Stimulated activated CD8-positive, alpha-beta memory T cell treated with anti-CD3 and anti-CD28 coated beads, Interleukin-7, amount 100 ng/mL, for 4 hours (primary cell): ENCODE measurements around the gene USP4.
"Not testable (repeated sequence)": the region's sequence is repeated elsewhere in the genome, so short reads cannot be mapped to it uniquely, and the experiment has no call there.

Experiments
- DNase-seq, 2 donors: peaks; one replicate each; pipeline ENCODE4 v3.0.0-alpha.2; 2020; ENCODE audit warnings: low read depth in 2 of 2

USP4 gene

DNA sequence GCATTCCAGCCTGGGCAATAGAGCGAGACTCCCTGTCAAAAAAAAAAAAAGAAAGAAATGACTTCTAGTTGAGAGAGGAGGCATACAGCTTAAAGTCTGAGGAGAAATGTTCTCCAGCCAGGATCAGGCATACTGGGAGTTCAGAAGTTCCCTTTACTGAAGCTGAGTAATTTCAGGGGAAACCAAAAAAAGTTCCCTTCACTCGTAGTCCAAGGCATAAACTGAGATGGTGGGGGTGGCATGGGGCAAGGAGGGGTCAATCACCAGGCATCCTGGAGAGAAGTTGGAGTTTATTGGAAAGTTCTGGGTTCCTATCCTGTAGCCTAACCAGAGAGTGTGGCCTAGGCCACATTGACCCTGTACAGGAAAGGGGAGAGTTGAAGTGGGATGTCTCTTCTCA, 12.4 kb upstream of the USP4 start:
- DNase-seq = no peak

DNA sequence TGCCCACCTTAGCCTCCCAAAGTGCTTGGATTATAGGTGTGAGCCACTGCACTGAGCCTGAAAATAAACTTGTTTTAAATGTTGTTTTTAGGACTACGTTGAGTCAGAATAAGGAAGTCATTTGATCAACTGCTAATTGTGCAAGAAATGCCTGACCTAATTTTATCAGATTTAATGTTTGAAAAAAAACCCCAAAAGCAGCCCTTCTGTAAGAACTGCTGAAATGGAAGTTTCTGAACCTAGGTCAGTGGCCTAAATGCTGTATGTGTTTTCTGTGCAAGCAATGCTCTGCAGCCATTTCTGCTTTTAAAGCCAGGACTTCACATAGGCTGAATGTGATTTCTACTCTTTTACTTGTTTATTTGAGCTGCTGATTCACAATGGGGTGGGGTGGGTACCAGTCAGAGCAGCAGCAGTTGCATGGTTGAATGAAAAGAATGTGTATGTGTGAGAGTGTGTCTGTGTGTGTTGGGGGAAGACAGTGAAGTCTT, 11.7 kb upstream of the USP4 start:
- DNase-seq = no peak

DNA sequence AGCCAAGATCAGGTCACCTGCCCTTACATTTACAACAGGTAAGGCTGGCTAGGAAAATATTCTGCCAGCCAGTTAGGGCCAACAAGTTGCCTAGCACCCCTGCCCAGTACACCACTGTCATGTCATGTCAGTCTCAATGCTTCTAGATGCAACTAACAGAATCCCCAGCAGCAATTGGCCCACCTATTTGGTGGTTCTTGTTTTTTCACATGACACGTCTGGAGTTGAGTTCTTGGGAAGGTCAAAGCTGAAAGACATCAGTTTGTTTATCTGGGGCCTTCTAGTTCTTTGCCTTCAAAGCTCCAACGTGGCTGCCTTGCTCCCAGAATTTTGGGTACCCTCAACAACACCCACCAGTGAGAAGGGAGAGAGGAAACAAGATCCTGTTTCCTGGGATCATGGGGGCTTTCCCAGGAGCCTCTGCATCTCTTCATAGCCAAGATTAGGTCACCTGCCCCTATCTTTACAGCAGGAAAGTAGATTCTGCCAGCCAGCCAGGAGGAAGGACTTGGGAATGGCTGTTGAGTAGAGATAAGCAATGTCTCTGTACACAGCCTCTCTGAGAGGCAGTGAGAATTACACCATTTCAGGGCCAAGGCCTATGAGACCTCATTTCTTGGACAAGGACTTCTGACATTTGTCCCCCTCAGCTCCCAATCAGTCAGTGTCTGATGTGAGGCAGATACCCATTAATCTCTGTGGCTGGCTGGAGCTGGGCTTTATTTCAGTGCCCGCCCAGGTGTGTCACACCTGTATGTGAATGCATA, 9.7 kb upstream of the USP4 start:
- no peak for DNase-seq

DNA sequence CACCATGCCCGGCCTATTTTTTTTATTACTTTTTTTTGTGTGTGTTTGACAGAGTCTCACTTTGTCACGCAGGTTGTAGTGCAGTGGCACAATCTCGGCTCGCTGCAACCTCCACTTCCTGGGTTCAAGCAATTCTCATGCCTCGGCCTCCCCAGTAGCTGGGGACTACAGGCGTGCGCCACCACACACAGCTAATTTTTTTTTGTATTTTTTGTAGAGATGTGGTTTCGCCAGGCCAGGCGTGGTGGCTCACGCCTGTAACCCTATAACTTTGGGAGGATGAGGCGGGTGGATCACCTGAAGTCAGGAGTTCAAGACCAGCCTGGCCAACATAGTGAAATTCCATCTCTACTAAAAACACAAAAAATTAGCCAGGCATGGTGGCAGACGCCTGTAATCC, 8.5 kb upstream of the USP4 start:
- DNase-seq = not testable (repeated sequence)

DNA sequence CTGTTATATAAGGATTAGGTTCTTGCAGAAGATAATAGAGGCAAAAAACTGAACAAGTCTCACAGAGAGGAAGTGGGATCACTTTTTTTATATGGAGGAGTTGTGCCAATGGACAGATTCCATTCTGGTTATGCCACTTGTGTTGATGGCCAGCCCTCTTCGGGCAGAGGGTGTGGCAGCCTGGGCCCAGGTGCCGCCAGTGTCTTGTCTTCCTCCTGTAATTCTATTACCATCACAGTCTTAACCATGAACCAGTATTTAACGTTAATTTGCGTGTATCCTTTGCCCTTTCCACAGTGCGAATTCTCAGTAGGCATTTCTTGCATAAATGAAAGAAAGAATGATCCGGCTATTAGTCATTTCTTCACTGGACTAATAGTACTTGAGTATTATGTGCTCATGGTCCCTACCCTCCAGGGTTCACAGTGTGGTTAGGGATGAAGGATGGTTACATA, 7.0 kb upstream of the USP4 start:
- no peak for DNase-seq

DNA sequence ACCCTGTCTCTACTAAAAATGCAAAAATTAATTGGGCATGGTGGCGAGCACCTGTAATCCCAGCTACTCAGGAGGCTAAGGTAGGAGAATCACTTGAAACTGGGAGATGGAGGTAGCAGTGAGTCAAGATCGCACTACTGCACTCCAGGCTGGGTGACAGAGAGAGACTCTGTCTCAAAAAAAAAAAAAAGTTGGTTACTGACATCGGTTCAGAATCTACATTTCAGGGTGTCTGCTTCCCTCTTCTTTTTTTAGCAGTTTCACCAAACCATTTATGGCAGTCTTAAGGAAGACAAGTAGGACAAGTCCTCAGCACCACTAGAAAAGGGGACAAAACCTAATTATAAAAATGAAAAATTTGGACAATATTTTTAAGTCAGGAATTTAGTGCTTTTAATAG, 3.3 kb upstream of the USP4 start:
- DNase-seq = no peak

DNA sequence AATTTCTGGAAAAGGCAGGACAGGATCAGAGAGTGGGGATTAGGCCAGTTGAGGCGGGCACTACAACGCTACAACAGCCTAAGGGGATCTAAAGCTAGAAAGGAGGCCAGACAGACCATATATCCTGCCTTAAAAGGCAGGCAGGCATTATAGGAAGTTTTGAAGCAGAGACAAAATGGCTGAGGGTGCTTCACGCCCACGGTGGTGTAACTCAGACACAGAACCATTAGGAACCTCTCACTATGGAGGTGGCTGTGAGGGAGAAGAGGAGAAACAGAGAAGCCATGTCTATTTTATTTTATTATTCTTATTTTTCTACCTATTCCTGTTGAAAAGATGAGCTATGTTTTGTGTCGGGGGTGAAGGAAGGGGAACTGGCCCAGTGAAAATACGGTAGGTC, 2.1 kb upstream of the USP4 start:
- DNase-seq = no peak

DNA sequence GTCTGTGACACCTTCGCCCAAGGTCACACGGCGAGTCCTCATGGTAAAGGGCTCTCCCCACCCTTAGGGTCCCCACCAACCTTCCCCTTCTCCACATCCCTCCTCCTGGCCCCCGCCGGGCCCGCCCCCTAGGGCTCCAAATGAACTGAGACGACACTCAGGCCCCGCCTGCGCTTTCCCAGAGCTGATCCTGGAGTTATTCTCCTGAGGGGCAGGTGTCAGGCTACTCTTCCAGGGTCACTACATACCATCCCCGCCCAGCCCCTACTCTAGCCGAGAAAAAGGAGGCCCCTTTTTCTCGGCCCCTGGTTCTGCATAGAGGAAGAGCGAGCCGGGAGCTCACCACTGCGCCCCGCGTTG, 292 bp downstream of the USP4 start:
- DNase-seq = peak in 1 of 2 donors; percentile 3

DNA sequence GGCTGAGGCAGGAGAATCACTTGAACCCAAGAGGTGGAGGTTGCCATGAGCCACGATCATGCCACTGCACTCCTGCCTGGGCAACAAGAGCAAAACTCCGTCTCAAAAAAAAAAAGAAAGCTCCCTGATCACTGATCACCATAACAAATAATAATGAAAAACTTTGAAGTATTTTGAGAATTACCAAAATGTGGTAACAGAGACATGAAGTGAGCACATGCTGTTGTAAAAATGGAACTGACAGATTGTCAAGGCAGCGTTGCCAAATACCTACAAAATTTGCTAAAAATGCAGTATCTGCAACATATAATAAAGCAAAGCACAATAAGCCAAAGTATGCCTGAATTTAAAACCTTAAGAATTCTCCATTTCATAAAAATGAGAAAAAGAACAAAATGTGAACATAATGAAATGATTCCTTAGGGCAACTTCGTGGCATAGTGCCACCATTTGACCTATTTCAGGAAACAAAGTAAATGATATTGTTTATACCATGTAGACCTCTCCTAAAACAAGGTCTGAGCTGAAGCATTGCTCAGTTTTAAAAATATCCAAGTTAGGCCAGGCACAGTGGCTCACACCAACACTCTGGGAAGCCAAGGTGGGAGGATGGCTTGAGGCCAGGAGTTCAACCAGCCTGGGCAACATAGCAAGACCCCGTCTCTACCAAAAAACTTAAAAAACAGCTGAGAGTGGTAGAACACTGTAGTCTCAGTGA, 5.8 kb downstream of the USP4 start:
- no peak for DNase-seq

DNA sequence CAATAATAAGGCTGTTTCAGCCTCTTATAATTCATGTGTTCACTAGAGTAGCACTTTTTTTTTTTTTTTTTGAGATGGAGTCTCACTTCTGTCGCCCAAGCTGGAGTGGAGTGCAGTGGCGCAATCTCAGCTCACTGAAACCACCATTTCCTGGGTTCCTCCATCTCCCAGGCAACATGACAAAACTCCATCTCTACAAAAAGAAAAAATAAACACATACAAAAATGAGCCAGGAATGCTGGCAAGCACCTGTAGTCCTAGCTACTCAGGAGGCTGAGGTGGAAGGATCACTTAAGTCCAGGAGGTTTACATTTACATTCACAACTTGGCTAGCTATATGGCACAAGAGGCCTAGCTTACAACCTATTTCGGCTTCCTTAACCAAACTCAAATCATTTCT, 6.8 kb downstream of the USP4 start:
- no peak for DNase-seq

DNA sequence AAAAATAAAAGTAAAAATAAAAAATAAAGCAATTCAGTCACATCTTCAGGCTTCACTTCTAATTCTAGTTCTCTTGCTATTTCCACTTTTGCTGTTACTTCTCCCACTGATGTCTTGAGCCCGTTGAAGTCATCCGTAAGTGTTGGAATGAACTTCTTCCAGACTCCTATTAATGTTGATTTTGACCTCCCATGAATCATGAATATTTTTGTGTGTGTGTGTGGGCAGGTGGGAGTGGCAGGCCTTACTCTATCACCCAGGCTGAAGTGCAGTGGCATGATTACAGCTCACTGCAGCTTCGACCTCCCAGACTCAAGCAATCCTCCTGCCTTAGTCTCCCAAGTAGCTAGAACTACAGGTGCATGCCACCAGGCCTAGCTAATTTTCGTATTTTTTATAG, 10.7 kb downstream of the USP4 start:
- DNase-seq = no peak

DNA sequence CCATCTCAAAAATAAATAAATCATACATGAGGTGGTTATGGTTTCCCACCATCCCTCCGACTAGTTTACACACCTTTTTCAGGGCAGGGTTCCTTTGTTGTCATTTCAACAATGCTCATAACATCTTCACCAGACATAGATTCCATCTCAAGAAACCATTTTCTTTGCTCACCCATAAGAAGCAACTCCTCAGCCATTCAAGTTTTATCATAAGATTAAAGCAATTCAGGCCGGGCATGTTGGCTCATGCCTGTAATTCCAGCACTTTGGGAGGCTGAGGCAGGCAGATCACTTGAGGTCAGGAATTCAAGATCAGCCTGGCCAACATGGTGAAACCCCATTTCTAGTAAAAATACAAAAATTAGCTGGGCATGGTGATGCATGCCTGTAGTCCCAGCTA, 11.5 kb downstream of the USP4 start:
- DNase-seq = not testable (repeated sequence)

DNA sequence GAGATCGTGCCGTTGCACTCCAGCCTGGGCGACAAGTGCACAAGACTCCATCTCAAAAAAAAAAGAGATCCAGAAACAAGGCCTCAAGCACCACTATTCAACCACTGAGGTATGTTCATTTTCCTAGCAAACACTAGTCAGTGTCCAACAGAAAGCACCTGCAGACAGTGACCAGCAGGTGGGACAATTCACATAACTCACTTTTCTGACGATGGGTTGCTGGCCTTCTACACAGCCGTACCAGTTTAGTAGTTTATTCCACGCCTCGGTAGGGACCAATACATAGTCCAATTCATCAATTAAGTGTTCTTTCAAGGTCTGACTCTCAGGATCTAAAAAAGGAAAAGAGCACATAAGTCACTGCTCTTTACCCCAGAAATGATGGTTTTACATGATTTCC, 12.4 kb downstream of the USP4 start:
- no peak for DNase-seq

DNA sequence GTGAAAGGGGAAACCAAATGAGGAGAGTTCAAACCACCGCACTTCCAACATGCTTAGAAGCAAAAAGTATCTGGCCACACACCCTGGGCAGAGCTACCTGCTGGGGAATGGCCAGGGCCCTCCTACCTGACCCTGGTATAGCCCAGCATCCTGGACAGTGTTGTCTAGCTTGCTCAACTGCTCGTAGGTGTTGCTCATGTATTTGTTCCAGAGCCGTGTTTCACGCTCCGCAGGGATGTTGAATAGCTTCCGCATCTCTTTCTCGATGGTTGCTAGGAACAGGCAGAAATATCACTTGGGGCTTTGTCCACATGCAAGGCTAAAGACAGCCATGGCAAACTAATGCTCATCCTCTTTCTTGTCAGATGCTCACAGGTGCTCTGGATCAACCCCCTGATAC, 15.1 kb downstream of the USP4 start:
- DNase-seq = no peak

DNA sequence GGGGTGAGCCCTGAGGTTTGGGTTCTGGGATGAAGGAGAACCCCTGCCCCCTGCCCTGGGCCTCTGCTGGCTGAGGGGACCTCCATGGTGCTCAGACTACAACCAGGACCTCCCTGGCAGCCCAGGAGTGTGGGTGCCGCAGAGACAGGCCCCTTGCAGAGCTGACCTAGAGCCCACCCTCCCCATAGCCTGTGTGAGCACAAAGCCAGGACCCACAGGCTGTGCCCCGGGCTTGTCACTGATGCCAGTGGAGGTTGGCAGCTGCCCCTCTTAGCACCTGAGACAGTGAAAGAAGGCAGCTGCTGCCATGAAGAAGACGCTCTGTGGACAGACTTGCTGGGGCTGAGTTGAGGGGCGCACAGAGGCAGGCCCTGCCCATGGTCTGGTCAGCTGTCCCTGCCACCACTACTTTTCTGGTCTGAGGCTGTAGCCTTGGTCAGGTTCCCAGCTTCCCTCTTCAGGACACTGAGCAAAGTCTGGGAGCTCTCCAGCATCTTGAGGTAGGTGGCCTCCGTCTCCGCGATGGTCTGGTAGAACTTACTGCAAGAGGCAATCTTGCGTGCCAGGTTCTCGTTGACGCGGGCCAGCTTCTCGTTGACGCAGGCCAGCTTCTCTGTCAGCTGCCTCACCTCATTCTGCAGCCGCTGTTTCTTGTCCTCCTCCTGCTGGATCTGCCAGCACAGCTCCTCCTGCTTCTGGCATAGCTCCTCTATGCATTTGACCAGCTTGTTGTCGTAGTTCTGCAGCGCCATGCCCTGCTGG, 23.0 kb downstream of the USP4 start:
- DNase-seq = no peak

DNA sequence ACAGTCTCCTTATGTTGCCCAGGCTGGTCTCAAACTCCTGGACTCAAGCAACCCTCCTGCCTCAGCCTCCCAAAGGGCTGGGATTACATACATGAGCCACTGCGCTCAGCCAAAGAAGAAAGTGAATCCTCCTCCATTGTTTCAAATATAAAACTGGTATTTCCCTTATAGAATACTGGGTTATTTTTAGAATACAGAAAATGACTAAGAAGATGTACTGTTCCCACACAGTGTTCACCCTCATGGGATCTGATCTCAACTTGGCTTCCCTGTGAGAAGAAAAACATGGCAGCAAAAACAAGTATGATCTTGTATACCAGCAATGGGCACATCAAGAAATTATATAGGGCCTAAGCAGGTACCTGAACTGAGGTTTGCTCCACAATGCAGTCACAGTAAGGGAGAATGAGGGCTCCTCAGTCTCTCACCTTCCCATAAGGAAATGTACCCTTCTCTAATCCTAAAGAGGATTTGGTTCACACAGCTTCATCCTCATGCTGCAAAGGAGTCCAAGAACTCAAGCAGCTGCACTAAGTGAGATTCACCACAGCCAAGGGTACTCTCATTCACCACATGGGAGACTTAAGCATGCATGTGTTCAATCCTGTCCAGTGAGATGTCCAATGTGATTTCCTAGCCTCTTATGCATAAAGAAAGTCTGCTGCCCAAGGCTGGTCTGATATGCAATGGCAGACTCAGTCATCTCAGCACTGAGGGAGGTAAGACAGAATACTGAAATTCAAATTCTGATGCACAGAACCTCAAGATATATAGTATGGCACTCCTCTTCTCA, 25.8 kb downstream of the USP4 start:
- no peak for DNase-seq

DNA sequence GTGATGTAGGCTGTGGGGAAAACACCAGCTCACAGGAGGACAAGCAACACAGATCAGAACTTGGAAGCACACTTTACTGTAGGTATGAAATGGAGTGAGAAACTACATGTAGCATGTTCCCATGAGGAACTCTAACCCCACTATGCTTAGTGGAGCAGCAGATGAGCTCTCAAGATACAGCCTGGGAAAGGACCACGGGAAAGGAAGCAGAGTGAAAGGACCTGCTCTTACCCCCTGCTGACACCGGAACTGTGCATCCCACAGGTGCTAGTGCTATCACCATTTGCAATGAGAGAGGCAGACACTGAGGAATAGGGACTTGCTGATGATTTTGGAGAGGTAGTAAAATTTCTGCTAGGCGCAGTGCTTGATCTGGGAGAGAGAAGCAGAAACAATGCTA, 28.6 kb downstream of the USP4 start:
- no peak for DNase-seq

DNA sequence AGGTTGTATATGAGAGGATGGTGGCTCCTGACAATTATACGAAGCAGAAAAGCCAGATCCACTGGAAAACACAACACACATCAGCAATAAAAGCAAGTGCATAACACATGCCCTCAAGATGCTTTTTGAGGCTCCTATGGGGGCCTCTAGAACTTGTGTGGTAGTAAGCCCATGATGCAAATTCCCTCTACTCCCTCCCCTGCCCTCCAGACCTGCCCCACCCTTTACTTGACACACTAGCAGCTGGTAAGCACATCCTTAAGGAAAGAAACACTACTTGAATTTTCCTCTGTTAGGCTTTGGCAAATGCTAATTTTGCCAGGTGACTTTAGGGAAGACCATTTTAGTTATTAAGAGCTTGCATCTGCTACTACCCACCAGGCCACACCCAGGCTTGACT, 29.2 kb downstream of the USP4 start:
- DNase-seq = no peak

DNA sequence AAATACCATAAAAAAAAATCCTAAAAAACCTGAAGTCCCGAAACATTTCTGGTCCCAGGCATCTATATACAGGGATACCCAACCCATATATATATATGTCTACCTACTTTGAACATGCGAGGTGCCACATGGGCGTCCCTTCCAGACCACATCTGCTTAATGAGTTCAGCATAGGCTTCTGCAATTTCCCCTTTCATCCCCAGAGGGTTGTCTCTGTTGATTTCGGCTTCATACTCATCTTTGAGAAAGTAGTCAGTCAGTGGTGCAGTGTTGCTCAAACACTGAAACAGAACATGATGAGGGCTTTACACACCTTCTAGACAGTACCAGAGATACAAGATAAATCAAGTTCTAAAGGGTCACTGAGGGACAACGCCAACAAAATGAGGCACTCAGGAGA, 34.2 kb downstream of the USP4 start:
- no peak for DNase-seq

DNA sequence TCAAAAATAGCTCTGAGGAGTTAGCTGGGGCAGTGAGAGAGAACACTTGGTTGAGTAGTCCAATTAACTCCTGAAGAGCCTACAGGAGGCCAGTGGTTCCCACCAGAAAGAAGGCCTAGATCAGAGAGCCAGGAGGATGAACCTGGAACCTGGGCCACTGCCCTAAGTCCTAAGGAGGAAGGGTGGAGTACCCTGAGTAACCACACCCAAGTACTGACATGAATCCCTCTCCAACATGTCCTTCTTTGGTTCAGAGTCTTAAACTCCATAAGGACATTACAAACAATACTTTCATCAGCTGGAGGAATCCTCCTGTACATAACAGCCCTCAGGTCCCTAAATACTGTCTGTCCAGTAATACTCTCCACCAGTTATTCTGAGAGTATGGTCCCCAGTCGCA, 37.2 kb downstream of the USP4 start:
- DNase-seq = no peak

DNA sequence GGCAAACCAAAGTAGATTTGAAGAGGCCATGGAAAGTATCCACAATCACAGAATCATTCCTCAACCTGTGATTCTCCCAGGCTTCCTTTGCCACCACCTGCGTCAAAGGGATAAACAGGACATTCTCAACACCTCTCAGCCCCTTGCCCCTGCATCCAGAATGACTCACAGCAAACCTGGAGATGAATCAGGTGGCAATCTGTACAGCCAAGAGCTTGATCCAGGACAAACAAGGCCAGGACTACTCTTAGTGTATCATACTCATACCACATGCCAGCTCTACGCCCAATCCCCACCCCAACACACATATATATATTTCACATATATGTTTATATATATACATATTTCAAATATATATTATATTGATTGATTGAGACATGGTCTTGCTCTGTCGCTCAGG, 39.3 kb downstream of the USP4 start:
- DNase-seq = no peak

DNA sequence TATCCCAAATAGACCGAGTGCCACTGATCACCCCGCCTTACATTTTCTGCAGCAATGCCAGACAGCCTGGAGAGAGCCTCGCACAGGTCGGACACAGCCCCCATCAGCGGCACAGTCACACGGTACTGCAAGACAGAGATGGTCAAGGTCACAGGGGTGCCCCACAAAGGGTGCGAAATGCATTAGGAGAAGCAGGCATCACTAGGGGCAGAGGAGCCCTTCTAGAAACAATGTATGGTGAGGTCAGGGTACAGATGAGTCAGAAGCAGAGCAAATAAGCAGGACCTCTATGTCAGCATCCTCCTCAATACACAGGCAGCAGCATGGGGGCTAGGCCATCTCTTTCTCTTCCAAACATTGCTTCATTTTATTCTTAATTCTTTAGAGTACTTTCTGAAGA, 41.3 kb downstream of the USP4 start:
- no peak for DNase-seq
